Type B pancreatic cell (in vitro differentiated cells): ENCODE data around the gene IL20RB. TPM values are rescaled to one million over a fixed set of nuclear protein-coding genes. Genes with fewer than 3 reads are reported as not detected.
A peak's percentile ranks its signal among the peaks of the same experiment; 100 is the strongest.

Experiments used
- DNase-seq: peaks from one replicate; pipeline ENCODE4 v3.0.0; 2021; ENCODE audit warnings: mixed read lengths; ENCODE audit not compliant: unreplicated experiment; ENCODE audit errors: extremely low spot score
- H3K27ac Mint-ChIP-seq: 2 replicates; pipeline ENCODE4 v1.8.0; 2021; ENCODE audit warnings: mild to moderate bottlenecking, mixed read lengths
- H3K27me3 Mint-ChIP-seq: 2 replicates; pipeline ENCODE4 v1.8.0; 2021; ENCODE audit warnings: mixed read lengths
- H3K36me3 Mint-ChIP-seq: 2 replicates; pipeline ENCODE4 v1.8.0; 2021; ENCODE audit warnings: mixed read lengths
- H3K4me1 Mint-ChIP-seq: one replicate; pipeline ENCODE4 v1.8.0; 2021; ENCODE audit warnings: mixed read lengths; ENCODE audit not compliant: unreplicated experiment
- H3K4me3 Mint-ChIP-seq: 2 replicates; pipeline ENCODE4 v1.8.0; 2021; ENCODE audit warnings: mild to moderate bottlenecking, mixed read lengths
- H3K9me3 Mint-ChIP-seq: 2 replicates; pipeline ENCODE4 v1.8.0; 2021; ENCODE audit warnings: mixed read lengths
- total RNA-seq: library from RNA; stranded (reverse); gene quantifications from 2 replicates; pipeline ENCODE4 v1.2.1, GENCODE V29; 2021; ENCODE audit warnings: low replicate concordance
- TF ChIP-seq, protein P1 (sequence below): fragments of 200-600 bp; sonication (generic); conservative IDR thresholded peaks from 2 replicates; pipeline ENCODE4 v1.5.0; 2021; ENCODE audit warnings: antibody characterized with exemption, mild to moderate bottlenecking

Gene IL20RB
- total RNA-seq, 1 donor from 2014 or later, result 0.56 TPM

DNA sequence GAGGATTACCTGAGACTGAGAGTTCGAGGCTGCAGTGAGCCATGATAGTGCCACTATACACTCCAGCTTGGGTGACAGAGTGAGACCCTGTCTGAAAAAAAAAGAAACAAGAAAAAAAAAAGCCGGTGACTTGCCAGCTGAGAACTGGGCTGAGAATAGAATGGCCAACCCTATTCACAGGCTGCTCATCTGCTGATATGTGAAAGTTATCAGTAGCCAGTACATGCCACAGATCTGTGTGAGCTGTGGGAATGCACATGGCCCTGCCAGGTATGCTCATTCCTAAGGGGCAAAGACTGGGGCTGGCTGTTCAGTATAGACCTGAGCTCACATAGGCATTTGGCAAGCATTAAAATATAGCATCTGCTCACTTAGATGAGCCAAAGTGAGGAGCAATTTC, 30.9 kb downstream of the IL20RB start:
- Mint-ChIP-seq H3K36me3 (no peaks in the 10 kb centered on the region), H3K9me3 (peaks cover 4% of the 10 kb centered on the region), H3K27me3 (no peaks in the 10 kb centered on the region), H3K4me3 (no peak overlapping the region), H3K27ac (no peak overlapping the region), H3K4me1 (no peaks in the 10 kb centered on the region)
- DNase-seq, result no peak
- TF ChIP-seq, protein P1, sequence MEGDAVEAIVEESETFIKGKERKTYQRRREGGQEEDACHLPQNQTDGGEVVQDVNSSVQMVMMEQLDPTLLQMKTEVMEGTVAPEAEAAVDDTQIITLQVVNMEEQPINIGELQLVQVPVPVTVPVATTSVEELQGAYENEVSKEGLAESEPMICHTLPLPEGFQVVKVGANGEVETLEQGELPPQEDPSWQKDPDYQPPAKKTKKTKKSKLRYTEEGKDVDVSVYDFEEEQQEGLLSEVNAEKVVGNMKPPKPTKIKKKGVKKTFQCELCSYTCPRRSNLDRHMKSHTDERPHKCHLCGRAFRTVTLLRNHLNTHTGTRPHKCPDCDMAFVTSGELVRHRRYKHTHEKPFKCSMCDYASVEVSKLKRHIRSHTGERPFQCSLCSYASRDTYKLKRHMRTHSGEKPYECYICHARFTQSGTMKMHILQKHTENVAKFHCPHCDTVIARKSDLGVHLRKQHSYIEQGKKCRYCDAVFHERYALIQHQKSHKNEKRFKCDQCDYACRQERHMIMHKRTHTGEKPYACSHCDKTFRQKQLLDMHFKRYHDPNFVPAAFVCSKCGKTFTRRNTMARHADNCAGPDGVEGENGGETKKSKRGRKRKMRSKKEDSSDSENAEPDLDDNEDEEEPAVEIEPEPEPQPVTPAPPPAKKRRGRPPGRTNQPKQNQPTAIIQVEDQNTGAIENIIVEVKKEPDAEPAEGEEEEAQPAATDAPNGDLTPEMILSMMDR, result no peak

DNA sequence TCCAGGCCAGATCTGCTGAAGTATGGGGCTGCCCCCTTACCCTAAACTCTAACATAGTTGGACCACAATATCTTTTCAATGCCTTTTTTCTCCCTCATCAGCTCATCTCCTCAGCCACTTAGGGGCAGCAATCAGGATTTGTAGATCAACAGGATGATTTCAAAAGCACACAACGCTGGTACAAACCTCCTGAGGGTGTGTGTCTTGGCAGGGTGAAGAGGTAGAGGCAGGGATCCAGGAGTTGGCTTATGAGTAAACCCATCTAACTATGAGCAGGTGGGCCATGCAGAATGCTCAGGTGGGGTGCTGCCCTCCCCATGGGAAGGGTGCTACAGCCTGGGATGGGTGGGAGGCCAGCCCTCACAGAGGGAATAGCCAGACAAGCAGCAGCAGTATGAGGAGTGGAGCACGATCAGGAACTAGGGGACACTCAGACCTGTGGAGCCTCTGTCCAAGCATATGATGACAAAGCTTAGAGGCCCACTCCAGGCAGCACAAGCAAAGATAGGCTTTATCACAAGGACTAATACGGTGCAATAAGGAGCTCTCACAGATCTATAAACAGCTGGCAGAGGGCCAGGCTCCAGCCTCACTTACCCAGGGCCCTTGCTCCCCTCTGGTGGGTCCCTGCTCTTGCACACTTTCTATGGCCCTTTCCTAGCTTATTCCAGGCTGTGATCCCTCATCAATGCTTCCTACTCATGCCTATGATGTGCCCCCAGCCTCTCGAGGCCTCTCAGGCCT, 32.2 kb downstream of the IL20RB start:
- Mint-ChIP-seq H3K27ac (no peak overlapping the region), H3K9me3 (peaks cover 4% of the 10 kb centered on the region), H3K4me3 (no peak overlapping the region), H3K4me1 (peaks cover 4% of the 10 kb centered on the region), H3K36me3 (no peaks in the 10 kb centered on the region), H3K27me3 (no peaks in the 10 kb centered on the region)
- TF ChIP-seq, protein P1, result no peak
- no peak for DNase-seq

DNA sequence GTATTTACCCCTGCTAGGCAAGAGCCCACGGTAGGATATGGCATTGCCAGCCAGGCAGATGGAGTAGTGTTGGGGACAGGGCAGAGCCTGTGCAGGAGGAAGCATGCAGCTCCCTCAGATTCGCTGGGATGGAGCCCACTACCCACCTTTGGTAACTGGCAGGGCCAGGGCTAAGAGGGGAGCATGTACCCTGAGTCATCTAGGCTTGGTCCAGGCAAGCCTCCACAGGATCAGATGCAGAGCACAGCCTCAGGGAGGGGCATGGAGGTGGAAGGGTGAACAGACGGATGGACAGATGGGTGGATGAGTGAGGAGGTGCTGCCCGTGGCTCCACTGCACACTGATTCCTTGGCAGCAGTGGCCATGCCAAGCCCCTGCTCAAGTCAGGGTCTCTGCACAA, 33.0 kb downstream of the IL20RB start:
- TF ChIP-seq, protein P1, result no peak
- H3K4me3 Mint-ChIP-seq, result no peak overlapping the region
- no peak overlapping the region for H3K27ac Mint-ChIP-seq
- no peaks in the 10 kb centered on the region for H3K36me3 Mint-ChIP-seq
- peaks cover 4% of the 10 kb centered on the region for H3K9me3 Mint-ChIP-seq
- no peaks in the 10 kb centered on the region for H3K27me3 Mint-ChIP-seq
- H3K4me1 Mint-ChIP-seq, result peaks cover 8% of the 10 kb centered on the region
- DNase-seq, result no peak

DNA sequence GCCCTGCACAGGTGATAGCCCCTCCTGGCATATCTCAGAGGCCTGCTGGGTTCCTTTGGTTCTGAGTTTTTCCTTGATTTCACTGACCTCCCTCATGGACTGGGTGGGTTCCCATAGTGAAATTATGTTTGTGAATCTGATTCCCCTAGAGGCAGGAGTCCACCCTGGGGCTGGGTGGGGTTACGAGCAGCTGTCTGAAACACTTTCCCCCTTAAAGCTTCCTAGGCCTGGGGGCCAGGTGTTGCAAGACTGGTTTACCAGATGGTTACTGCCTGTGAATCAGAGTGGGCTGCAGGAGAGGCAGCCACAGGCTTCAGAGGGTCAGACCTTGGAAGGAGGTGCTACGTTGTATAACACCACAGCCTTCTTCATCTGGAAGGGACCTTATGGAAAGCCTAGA, 34.3 kb downstream of the IL20RB start:
- no peaks in the 10 kb centered on the region for H3K9me3 Mint-ChIP-seq
- H3K36me3 Mint-ChIP-seq, result no peaks in the 10 kb centered on the region
- peaks cover 8% of the 10 kb centered on the region for H3K4me1 Mint-ChIP-seq
- no peak overlapping the region for H3K27ac Mint-ChIP-seq
- TF ChIP-seq, protein P1, result no peak
- no peak for DNase-seq
- H3K27me3 Mint-ChIP-seq, result no peaks in the 10 kb centered on the region
- no peak overlapping the region for H3K4me3 Mint-ChIP-seq

DNA sequence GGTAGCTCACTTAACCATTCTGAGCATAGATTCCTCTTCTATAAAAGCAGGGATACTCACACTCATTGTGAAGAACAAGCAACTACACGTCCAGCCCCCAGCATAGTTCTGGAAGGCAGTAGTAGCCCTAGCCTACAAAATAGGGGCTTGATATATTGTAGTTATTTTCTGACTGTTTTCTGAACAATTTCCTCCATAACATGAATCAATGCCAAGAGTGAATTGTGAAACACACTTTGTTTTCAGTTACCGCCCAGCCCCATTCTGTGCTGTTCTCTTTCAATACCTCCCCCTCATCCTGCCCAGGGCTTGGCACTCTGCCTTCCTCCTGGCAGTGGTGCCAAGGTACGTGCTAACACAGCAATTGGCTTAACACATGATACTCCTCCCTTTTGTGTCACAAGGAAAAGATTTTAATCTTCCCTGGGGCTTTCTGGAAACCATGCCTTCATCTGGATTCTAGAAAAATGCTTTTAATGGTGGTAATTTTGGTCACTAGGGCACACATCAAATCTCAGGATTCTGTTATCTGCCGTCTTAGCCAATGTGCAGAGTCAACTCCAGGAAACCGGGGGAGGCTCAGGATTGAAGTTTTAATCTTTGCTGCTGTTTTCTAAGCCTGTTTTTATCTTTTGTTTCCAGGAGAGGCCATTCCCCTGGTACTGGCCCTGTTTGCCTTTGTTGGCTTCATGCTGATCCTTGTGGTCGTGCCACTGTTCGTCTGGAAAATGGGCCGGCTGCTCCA, 37.2 kb downstream of the IL20RB start:
- Mint-ChIP-seq H3K27ac (peak overlapping the region; percentile 20), H3K9me3 (no peaks in the 10 kb centered on the region), H3K27me3 (no peaks in the 10 kb centered on the region), H3K4me3 (no peak overlapping the region), H3K4me1 (peaks cover 8% of the 10 kb centered on the region), H3K36me3 (no peaks in the 10 kb centered on the region)
- TF ChIP-seq, protein P1, result no peak
- no peak for DNase-seq
